Measurements from ENCODE around the gene FMNL2.

The FMNL2 gene

GRCh38 chr2:152481881-152482583 lies 147.1 kb downstream of the FMNL2 start:
- no peak overlapping the region for H3K9ac ChIP-seq (ENCODE audit: low read length)
- peaks cover 8% of the 10 kb centered on the region for H3K4me1 ChIP-seq (ENCODE audit: control insufficient read depth, low read depth, low read length)
- no peaks in the 10 kb centered on the region for H3K9me3 ChIP-seq (ENCODE audit: control insufficient read depth, low read depth, low read length)
- no peaks in the 10 kb centered on the region for H3K27me3 ChIP-seq (ENCODE audit: control insufficient read depth, insufficient read depth, low read length)
- H3K36me3 ChIP-seq (ENCODE audit: control insufficient read depth, low read depth, low read length) = no peaks in the 10 kb centered on the region
- H3K4me3 ChIP-seq (ENCODE audit: low read length) = no peak overlapping the region
- H3K27ac ChIP-seq (ENCODE audit: low read length) = no peak overlapping the region

GRCh38 chr2:152483276-152484063 lies 148.5 kb downstream of the FMNL2 start:
- H3K9ac ChIP-seq (ENCODE audit: low read length) = no peak overlapping the region
- no peaks in the 10 kb centered on the region for H3K9me3 ChIP-seq (ENCODE audit: control insufficient read depth, low read depth, low read length)
- peaks cover 8% of the 10 kb centered on the region for H3K4me1 ChIP-seq (ENCODE audit: control insufficient read depth, low read depth, low read length)
- H3K4me3 ChIP-seq (ENCODE audit: low read length) = no peak overlapping the region
- no peak overlapping the region for H3K27ac ChIP-seq (ENCODE audit: low read length)
- no peaks in the 10 kb centered on the region for H3K27me3 ChIP-seq (ENCODE audit: control insufficient read depth, insufficient read depth, low read length)
- no peaks in the 10 kb centered on the region for H3K36me3 ChIP-seq (ENCODE audit: control insufficient read depth, low read depth, low read length)

DNA sequence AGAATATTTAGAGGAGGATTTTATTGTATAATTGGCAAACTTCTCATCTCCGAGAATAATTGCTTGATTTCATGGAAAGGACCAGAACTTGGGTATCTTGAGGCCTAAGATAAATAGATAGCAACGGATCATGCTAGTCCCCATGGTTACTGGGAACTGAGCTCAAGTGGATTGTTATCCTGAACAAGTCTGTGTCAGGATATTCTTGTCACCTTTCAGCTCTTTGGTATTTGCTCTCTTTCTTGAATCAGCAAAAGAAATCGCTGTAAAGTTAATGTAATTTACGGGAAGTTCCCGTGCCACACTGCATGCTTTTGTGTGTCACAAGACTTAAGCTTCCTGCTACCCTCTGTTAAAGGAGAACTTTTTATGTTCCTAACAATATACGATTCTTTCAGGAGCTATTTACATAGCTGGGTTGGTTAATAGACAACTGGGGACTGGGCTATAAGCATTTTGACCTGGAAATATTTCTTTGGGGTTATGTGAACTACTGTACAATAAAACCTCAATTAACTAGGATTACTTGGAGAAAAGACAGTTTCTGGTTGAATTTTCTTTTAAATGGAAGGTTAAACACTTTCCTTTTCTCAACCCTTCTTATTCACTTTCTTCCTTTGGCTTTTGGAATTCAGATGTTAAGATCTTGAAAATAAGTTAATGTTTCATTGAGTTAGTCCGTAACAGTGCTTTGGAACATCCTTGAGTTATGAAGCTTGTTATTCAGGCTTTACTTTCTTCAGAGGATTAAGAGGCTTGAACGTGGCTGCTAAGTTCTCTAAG lies 151.2 kb downstream of the FMNL2 start:
- no peak overlapping the region for H3K27ac ChIP-seq (ENCODE audit: low read length)
- no peak overlapping the region for H3K4me3 ChIP-seq (ENCODE audit: low read length)

GRCh38 chr2:152486737-152487400 lies 151.9 kb downstream of the FMNL2 start:
- Histone ChIP-seq H3K9ac (ENCODE audit: low read length) (no peak overlapping the region), H3K4me1 (ENCODE audit: control insufficient read depth, low read depth, low read length) (peaks cover 26% of the 10 kb centered on the region), H3K27me3 (ENCODE audit: control insufficient read depth, insufficient read depth, low read length) (no peaks in the 10 kb centered on the region), H3K27ac (ENCODE audit: low read length) (no peak overlapping the region), H3K9me3 (ENCODE audit: control insufficient read depth, low read depth, low read length) (no peaks in the 10 kb centered on the region), H3K4me3 (ENCODE audit: low read length) (no peak overlapping the region), H3K36me3 (ENCODE audit: control insufficient read depth, low read depth, low read length) (no peaks in the 10 kb centered on the region)

More for the DNA sequence above, 151.2 kb downstream of the FMNL2 start:
- Histone ChIP-seq H3K9ac (ENCODE audit: low read length) (no peak overlapping the region), H3K36me3 (ENCODE audit: control insufficient read depth, low read depth, low read length) (no peaks in the 10 kb centered on the region), H3K4me1 (ENCODE audit: control insufficient read depth, low read depth, low read length) (peaks cover 26% of the 10 kb centered on the region), H3K9me3 (ENCODE audit: control insufficient read depth, low read depth, low read length) (no peaks in the 10 kb centered on the region), H3K27me3 (ENCODE audit: control insufficient read depth, insufficient read depth, low read length) (no peaks in the 10 kb centered on the region)

DNA sequence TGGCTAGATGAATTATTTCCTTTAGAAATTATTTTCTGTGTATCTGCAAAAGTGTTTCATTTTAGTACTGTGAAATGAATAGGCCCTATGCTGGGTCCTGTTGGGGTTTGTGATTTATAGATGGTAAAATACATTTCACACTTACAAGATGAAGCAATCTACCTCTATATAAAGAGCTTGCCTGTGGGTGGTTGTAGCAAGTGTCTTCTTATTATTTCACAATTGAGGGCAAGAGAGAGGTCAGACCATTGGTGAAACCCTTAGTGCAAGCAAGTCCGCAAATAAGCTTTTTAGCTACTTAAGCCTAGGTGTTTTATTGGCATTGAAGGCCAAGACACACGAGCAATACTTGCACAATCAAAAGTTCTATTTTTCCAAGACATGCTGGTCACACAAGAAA lies 153.1 kb downstream of the FMNL2 start:
- Histone ChIP-seq H3K36me3 (ENCODE audit: control insufficient read depth, low read depth, low read length) (no peaks in the 10 kb centered on the region), H3K4me1 (ENCODE audit: control insufficient read depth, low read depth, low read length) (peaks cover 38% of the 10 kb centered on the region), H3K4me3 (ENCODE audit: low read length) (no peak overlapping the region), H3K9me3 (ENCODE audit: control insufficient read depth, low read depth, low read length) (no peaks in the 10 kb centered on the region), H3K27ac (ENCODE audit: low read length) (no peak overlapping the region), H3K9ac (ENCODE audit: low read length) (no peak overlapping the region), H3K27me3 (ENCODE audit: control insufficient read depth, insufficient read depth, low read length) (no peaks in the 10 kb centered on the region)

GRCh38 chr2:152489364-152489763 lies 154.4 kb downstream of the FMNL2 start:
- H3K27ac ChIP-seq (ENCODE audit: low read length) = no peak overlapping the region
- H3K4me1 ChIP-seq (ENCODE audit: control insufficient read depth, low read depth, low read length) = peaks cover 51% of the 10 kb centered on the region
- H3K9ac ChIP-seq (ENCODE audit: low read length) = no peak overlapping the region
- H3K36me3 ChIP-seq (ENCODE audit: control insufficient read depth, low read depth, low read length) = no peaks in the 10 kb centered on the region
- H3K4me3 ChIP-seq (ENCODE audit: low read length) = no peak overlapping the region
- H3K9me3 ChIP-seq (ENCODE audit: control insufficient read depth, low read depth, low read length) = no peaks in the 10 kb centered on the region
- H3K27me3 ChIP-seq (ENCODE audit: control insufficient read depth, insufficient read depth, low read length) = no peaks in the 10 kb centered on the region

DNA sequence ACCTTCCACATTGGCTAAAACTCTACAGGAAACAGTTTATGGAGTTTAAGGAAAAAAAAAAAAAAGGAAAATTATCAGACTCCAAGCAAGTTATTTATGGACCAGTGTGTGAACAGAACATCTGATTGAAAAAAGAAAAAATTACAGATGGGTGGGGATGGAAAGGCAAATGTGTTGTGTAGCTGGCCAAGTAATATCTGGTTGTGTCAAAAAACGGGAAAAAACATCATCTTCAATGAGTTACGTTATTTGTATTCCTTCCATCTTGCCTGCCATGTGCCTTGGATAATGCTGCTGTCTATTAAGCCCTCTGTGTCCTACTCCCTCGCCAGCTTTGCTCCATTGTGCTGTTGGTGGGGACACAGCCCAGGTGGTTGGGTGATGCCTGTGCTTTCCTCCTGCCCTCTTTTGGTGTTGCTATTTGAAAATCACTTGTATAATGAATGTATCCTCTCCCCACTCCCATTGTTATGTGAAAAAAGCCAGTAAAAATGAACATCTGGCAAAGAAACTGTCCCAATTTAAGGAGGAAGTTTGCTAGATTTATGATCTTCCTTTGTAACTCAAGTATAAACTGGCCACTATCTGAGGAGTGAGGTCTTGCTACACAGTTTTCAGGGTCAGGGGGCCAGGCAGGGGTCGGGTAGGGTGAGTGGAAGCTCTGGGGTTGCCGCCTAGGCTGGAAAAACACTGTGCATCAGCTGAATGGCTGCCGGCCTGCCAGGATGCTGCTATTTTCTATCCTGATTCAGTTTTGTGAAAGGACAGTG lies 155.9 kb downstream of the FMNL2 start:
- H3K4me1 ChIP-seq (ENCODE audit: control insufficient read depth, low read depth, low read length) = peaks cover 55% of the 10 kb centered on the region
- H3K9ac ChIP-seq (ENCODE audit: low read length) = no peak overlapping the region
- H3K9me3 ChIP-seq (ENCODE audit: control insufficient read depth, low read depth, low read length) = no peaks in the 10 kb centered on the region
- H3K36me3 ChIP-seq (ENCODE audit: control insufficient read depth, low read depth, low read length) = no peaks in the 10 kb centered on the region
- no peak overlapping the region for H3K4me3 ChIP-seq (ENCODE audit: low read length)
- no peak overlapping the region for H3K27ac ChIP-seq (ENCODE audit: low read length)
- no peaks in the 10 kb centered on the region for H3K27me3 ChIP-seq (ENCODE audit: control insufficient read depth, insufficient read depth, low read length)

GRCh38 chr2:152492131-152492530 lies 157.2 kb downstream of the FMNL2 start:
- no peaks in the 10 kb centered on the region for H3K36me3 ChIP-seq (ENCODE audit: control insufficient read depth, low read depth, low read length)
- H3K27me3 ChIP-seq (ENCODE audit: control insufficient read depth, insufficient read depth, low read length) = no peaks in the 10 kb centered on the region
- H3K9ac ChIP-seq (ENCODE audit: low read length) = no peak overlapping the region
- H3K4me3 ChIP-seq (ENCODE audit: low read length) = no peak overlapping the region
- peaks cover 52% of the 10 kb centered on the region for H3K4me1 ChIP-seq (ENCODE audit: control insufficient read depth, low read depth, low read length)
- no peaks in the 10 kb centered on the region for H3K9me3 ChIP-seq (ENCODE audit: control insufficient read depth, low read depth, low read length)
- no peak overlapping the region for H3K27ac ChIP-seq (ENCODE audit: low read length)

DNA sequence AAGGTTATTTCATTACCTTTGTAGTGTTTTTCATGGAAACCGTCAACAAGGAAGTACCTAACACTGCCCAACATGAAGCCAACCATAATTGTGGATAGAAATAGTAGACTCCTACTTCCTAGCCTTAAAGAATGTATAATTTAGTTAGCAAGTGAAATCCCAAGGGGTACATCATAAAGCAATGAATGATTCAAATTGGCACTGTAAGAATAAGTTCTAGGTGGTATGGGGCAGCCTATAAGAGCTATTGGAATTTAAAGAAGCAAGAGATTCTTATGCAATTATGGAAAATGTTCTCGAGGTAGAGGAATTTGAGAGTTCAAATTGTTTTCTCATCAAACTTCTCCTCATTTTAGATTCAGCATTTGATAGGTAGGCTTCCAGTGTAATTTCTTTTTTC lies 157.9 kb downstream of the FMNL2 start:
- Histone ChIP-seq H3K36me3 (ENCODE audit: control insufficient read depth, low read depth, low read length) (no peaks in the 10 kb centered on the region), H3K4me3 (ENCODE audit: low read length) (peak overlapping the region; percentile 27), H3K9me3 (ENCODE audit: control insufficient read depth, low read depth, low read length) (no peaks in the 10 kb centered on the region), H3K27me3 (ENCODE audit: control insufficient read depth, insufficient read depth, low read length) (no peaks in the 10 kb centered on the region), H3K27ac (ENCODE audit: low read length) (no peak overlapping the region), H3K9ac (ENCODE audit: low read length) (no peak overlapping the region), H3K4me1 (ENCODE audit: control insufficient read depth, low read depth, low read length) (peaks cover 52% of the 10 kb centered on the region)

DNA sequence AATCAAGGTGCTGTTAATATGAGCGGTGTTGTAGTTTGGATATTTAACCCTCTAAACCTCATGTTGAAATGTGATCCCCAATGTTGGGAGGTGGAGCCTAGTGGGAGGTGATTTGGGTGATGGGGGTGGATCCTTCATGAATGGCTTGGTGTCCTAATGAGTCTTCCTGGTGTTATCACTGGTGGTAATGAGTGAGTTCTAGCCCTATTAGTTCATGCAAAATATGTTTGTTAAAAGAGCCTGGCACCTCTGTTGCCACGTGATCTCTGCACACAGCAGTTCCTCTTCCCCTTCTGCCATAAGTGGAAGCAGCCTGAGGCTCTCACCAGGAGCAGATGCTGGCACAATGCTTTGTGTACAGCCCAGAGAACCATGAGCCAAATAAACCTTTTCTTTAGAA lies 158.4 kb downstream of the FMNL2 start:
- no peaks in the 10 kb centered on the region for H3K36me3 ChIP-seq (ENCODE audit: control insufficient read depth, low read depth, low read length)
- no peak overlapping the region for H3K27ac ChIP-seq (ENCODE audit: low read length)
- no peak overlapping the region for H3K9ac ChIP-seq (ENCODE audit: low read length)
- peak overlapping the region; percentile 27 for H3K4me3 ChIP-seq (ENCODE audit: low read length)
- H3K9me3 ChIP-seq (ENCODE audit: control insufficient read depth, low read depth, low read length) = no peaks in the 10 kb centered on the region
- peaks cover 52% of the 10 kb centered on the region for H3K4me1 ChIP-seq (ENCODE audit: control insufficient read depth, low read depth, low read length)
- no peaks in the 10 kb centered on the region for H3K27me3 ChIP-seq (ENCODE audit: control insufficient read depth, insufficient read depth, low read length)

All from iPS-18a (cell line).